Hepatocyte (in vitro differentiated cells): ENCODE results near the gene SETD7. TPM values are rescaled to one million over a fixed set of nuclear protein-coding genes. Genes with fewer than 3 reads are reported as not detected.

Experiments used
- DNase-seq: peaks from one replicate; pipeline ENCODE4 v3.0.0-alpha.2; 2016; ENCODE audit warnings: low spot score
- H2AFZ ChIP-seq: fragments of 200-600 bp; sonication (generic); 2 replicates; pipeline ENCODE4 v1.6.0; 2016; ENCODE audit warnings: antibody characterized with exemption, mild to moderate bottlenecking
- H3K27ac ChIP-seq: fragments of 200-600 bp; sonication (generic); 2 replicates; pipeline ENCODE4 v1.5.1; 2016; ENCODE audit warnings: mild to moderate bottlenecking
- H3K27me3 ChIP-seq: fragments of 200-600 bp; sonication (generic); 2 replicates; pipeline ENCODE4 v1.6.1; 2016
- H3K36me3 ChIP-seq: fragments of 200-600 bp; sonication (generic); replicated peaks from 2 replicates; pipeline ENCODE4 v1.5.1; 2016; ENCODE audit warnings: low read depth; ENCODE audit not compliant: insufficient read depth
- H3K4me1 ChIP-seq: fragments of 200-600 bp; sonication (generic); 2 replicates; pipeline ENCODE4 v1.5.1; 2016; ENCODE audit warnings: mild to moderate bottlenecking, moderate library complexity; ENCODE audit not compliant: insufficient read depth
- H3K4me2 ChIP-seq: fragments of 200-600 bp; sonication (generic); 2 replicates; pipeline ENCODE4 v1.6.0; 2016
- H3K4me3 ChIP-seq: fragments of 200-600 bp; sonication (generic); 2 replicates; pipeline ENCODE4 v1.5.1; 2016; ENCODE audit warnings: mild to moderate bottlenecking
- H3K79me2 ChIP-seq: fragments of 200-600 bp; sonication (generic); 2 replicates; pipeline ENCODE4 v1.6.0; 2017; ENCODE audit warnings: mild to moderate bottlenecking
- H3K9me2 ChIP-seq: fragments of 200-600 bp; sonication (generic); replicated peaks from 2 replicates; pipeline ENCODE4 v1.6.0; 2017; ENCODE audit warnings: mild to moderate bottlenecking; ENCODE audit not compliant: insufficient read depth
- H3K9me3 ChIP-seq: fragments of 200-600 bp; sonication (generic); 2 replicates; pipeline ENCODE4 v1.5.1; 2016; ENCODE audit warnings: low read depth, mild to moderate bottlenecking
- H4K20me1 ChIP-seq: fragments of 200-600 bp; sonication (generic); 2 replicates; pipeline ENCODE4 v1.6.0; 2016; ENCODE audit warnings: mild to moderate bottlenecking; ENCODE audit not compliant: insufficient read depth, poor library complexity, severe bottlenecking
- EZH2 ChIP-seq: fragments of 200-600 bp; sonication (generic); IDR thresholded peaks from 2 replicates; pipeline ENCODE4 v1.6.1; 2016; ENCODE audit warnings: antibody characterized with exemption, mild to moderate bottlenecking, borderline replicate concordance
- EZH2phosphoT487 ChIP-seq: fragments of 200-600 bp; sonication (generic); IDR thresholded peaks from one replicate; pipeline ENCODE4 v1.6.1; 2018; ENCODE audit warnings: antibody characterized with exemption, mild to moderate bottlenecking, low read depth, moderate library complexity; ENCODE audit not compliant: unreplicated experiment, severe bottlenecking
- WGBS: methylation state at CpG from one replicate; pipeline ENCODE4 v1.1.6; 2016; ENCODE audit warnings: low lambda C conversion rate; ENCODE audit errors: missing lambda C conversion rate; 5-methylcytosine and 5-hydroxymethylcytosine counted together
- polyA plus RNA-seq: library from polyadenylated mRNA; unstranded; fragments of >200 nt; fragmentation: Nextera tagmentation; extraction: Ambion mirVana; gene quantifications from 2 replicates; pipeline ENCODE4 v1.2.1, GENCODE V29; 2016
- total RNA-seq: library from RNA; depleted of rRNA; stranded (reverse); fragments of >200 nt; gene quantifications from 2 replicates; pipeline ENCODE4 v1.2.3, GENCODE V29; 2014
- TF ChIP-seq, protein P1 (sequence below): fragments of 200-600 bp; sonication (generic); IDR thresholded peaks from 2 replicates; pipeline ENCODE4 v1.5.1; 2016; ENCODE audit warnings: antibody characterized with exemption, mild to moderate bottlenecking; ENCODE audit not compliant: poor library complexity

Gene SETD7
- total and polyA plus RNA-seq, 2 experiments from 2014 or later, result 7.3 to 27.6 TPM

- Histone ChIP-seq H4K20me1 (no peaks in the 10 kb centered on the region), H3K36me3 (no peaks in the 10 kb centered on the region), H3K27ac (no peak overlapping the region), H3K79me2 (no peaks in the 10 kb centered on the region), H3K4me1 (no peaks in the 10 kb centered on the region), H3K4me3 (no peak overlapping the region), H3K27me3 (no peaks in the 10 kb centered on the region), H2AFZ (no peak overlapping the region), H3K9me3 (no peaks in the 10 kb centered on the region), H3K9me2 (no peaks in the 10 kb centered on the region), H3K4me2 (no peak overlapping the region)
- DNase-seq, result no peak
- no peak for TF ChIP-seq EZH2phosphoT487
- TF ChIP-seq, protein P1, sequence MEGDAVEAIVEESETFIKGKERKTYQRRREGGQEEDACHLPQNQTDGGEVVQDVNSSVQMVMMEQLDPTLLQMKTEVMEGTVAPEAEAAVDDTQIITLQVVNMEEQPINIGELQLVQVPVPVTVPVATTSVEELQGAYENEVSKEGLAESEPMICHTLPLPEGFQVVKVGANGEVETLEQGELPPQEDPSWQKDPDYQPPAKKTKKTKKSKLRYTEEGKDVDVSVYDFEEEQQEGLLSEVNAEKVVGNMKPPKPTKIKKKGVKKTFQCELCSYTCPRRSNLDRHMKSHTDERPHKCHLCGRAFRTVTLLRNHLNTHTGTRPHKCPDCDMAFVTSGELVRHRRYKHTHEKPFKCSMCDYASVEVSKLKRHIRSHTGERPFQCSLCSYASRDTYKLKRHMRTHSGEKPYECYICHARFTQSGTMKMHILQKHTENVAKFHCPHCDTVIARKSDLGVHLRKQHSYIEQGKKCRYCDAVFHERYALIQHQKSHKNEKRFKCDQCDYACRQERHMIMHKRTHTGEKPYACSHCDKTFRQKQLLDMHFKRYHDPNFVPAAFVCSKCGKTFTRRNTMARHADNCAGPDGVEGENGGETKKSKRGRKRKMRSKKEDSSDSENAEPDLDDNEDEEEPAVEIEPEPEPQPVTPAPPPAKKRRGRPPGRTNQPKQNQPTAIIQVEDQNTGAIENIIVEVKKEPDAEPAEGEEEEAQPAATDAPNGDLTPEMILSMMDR, result no peak
- no peak for TF ChIP-seq EZH2
- WGBS, result 88% methylated on average over 10 of the region's 10 CpGs
Measured at GRCh38 chr4:139511320-139511719, 44.7 kb downstream of the SETD7 start.

DNA sequence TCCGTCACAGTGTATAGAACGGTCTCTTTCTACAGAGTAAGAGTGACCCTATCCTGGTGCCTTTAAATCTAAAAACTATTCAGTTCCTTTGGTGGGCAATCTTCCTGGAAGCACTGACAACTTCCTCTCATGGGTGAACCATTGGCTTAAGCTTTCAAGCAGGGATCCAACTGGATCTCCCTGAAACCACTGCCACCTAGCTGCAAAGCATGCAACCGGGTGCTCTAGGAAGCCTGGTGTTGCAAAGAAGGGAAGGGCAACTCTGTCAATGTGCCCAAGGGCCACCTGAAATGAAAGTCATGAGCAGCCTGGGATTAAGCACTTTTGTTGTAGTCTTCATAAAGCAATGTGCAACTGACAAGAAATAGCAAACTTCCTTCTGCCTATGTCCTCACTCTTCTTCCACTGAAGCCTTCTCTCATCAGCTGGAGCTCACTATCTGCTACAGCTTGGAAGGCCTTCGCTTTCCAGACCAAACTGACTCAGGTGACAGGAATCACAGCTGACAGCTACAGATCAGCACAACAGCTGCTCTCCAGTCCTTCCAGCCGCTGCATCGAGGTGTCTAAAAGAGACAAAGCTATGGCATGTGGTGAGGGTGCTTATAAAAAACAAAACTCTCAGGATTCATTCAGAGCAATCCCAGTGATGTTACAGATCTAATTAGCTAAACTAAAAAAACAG lies 46.1 kb downstream of the SETD7 start:
- no peaks in the 10 kb centered on the region for H3K79me2 ChIP-seq
- no peaks in the 10 kb centered on the region for H3K4me1 ChIP-seq
- peak; percentile 46 for DNase-seq
- H3K9me2 ChIP-seq, result no peaks in the 10 kb centered on the region
- H3K27me3 ChIP-seq, result no peaks in the 10 kb centered on the region
- 89% methylated on average over 6 of the region's 6 CpGs for whole genome bisulfite sequencing
- H3K9me3 ChIP-seq, result no peaks in the 10 kb centered on the region
- H3K4me3 ChIP-seq, result no peak overlapping the region
- H3K36me3 ChIP-seq, result no peaks in the 10 kb centered on the region
- no peak overlapping the region for H2AFZ ChIP-seq
- H3K27ac ChIP-seq, result no peak overlapping the region
- H4K20me1 ChIP-seq, result no peaks in the 10 kb centered on the region
- H3K4me2 ChIP-seq, result no peak overlapping the region
- TF ChIP-seq EZH2 (no peak), EZH2phosphoT487 (no peak)
- TF ChIP-seq, protein P1, result peak; percentile 47

DNA sequence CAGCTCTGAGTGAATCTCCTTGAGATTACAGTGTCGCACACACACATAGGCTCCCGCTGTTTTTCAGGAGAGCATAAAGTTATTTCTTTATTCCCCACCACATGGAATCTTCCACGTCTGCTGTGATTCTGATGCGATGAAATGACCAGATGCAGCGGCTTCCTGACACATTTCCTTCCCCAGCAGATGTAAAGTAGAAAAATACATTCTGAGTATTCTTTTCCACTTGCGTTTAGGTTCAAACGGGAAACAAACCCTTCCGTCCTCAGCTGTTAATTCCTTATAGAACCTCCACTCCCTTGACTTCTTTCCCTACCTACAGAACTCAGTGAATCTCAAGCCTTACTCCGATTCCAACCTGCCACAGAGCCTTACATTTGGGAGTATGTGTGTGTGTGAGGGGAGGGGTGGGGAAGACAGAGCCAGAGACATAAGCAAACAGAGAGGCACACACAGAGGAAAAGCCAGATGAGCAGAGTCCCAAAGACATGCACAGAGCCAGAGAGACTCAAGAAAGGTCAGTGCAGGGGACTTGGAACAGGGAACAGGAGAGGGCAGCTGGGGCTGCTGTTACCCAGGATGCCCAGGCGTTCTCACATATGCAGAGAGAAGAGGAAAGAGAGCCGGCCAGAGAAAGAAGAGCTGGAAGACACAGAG lies 47.3 kb downstream of the SETD7 start:
- no peaks in the 10 kb centered on the region for H3K36me3 ChIP-seq

More for the DNA sequence above, 47.3 kb downstream of the SETD7 start:
- no peak overlapping the region for H3K4me3 ChIP-seq
- H3K9me2 ChIP-seq, result no peaks in the 10 kb centered on the region
- no peaks in the 10 kb centered on the region for H3K27me3 ChIP-seq
- TF ChIP-seq EZH2, result no peak
- no peak for TF ChIP-seq EZH2phosphoT487
- TF ChIP-seq, protein P1, result no peak
- H3K27ac ChIP-seq, result no peak overlapping the region
- no peak overlapping the region for H2AFZ ChIP-seq
- no peak for DNase-seq
- no peaks in the 10 kb centered on the region for H3K9me3 ChIP-seq
- H4K20me1 ChIP-seq, result no peaks in the 10 kb centered on the region
- WGBS, result 96% methylated on average over 11 of the region's 11 CpGs
- H3K4me1 ChIP-seq, result no peaks in the 10 kb centered on the region
- no peaks in the 10 kb centered on the region for H3K79me2 ChIP-seq
- H3K4me2 ChIP-seq, result no peak overlapping the region
